ENCODE measurements around the gene PCDHGA7.
"Not testable (repeated sequence)": the region's sequence is repeated elsewhere in the genome, so short reads cannot be mapped to it uniquely, and the experiment has no call there.

The PCDHGA7 gene

GRCh38 chr5:141373673-141374317 is 8.7 kb upstream of the PCDHGA7 start, which contains the start of gene PCDHGA6:
Gene PCDHGA6, plus strand, starts transcription at chr5:141373891. Its CDS starts 193 bp downstream, at chr5:141374084.
- H3K9me3 Mint-ChIP-seq: peaks cover 63% of the 10 kb centered on the region
- peaks cover 38% of the 10 kb centered on the region for H3K36me3 Mint-ChIP-seq (ENCODE audit: low read depth)
- no peaks in the 10 kb centered on the region for H3K27me3 Mint-ChIP-seq (ENCODE audit: low read depth)
- H3K4me1 Mint-ChIP-seq: no peaks in the 10 kb centered on the region
- no peak within 1 kb of the TSS for H3K27ac Mint-ChIP-seq
- no peak for TF ChIP-seq CTCF (IDR thresholded peaks at IDR 0.05; ENCODE audit: unreplicated experiment in 3 of 3)
- no peak within 1 kb of the TSS for H3K4me3 Mint-ChIP-seq

GRCh38 chr5:141374627-141375026 is 7.9 kb upstream of the PCDHGA7 start:
- Mint-ChIP-seq H3K4me3 (no peak overlapping the region), H3K36me3 (ENCODE audit: low read depth) (peaks cover 36% of the 10 kb centered on the region), H3K27me3 (ENCODE audit: low read depth) (no peaks in the 10 kb centered on the region), H3K27ac (no peak overlapping the region), H3K9me3 (peaks cover 63% of the 10 kb centered on the region), H3K4me1 (no peaks in the 10 kb centered on the region)
- TF ChIP-seq CTCF (IDR thresholded peaks at IDR 0.05; ENCODE audit: unreplicated experiment in 3 of 3): no peak

- H3K36me3 Mint-ChIP-seq (ENCODE audit: low read depth): peaks cover 30% of the 10 kb centered on the region
- H3K27ac Mint-ChIP-seq; H3K27me3 Mint-ChIP-seq (ENCODE audit: low read depth); H3K4me1 Mint-ChIP-seq; H3K4me3 Mint-ChIP-seq: not testable (repeated sequence)
- H3K9me3 Mint-ChIP-seq: peaks cover 62% of the 10 kb centered on the region
Measured at GRCh38 chr5:141375444-141376155, 6.9 kb upstream of the PCDHGA7 start.

GRCh38 chr5:141383345-141383744 is 803 bp downstream of the PCDHGA7 start:
- Mint-ChIP-seq H3K4me3 (no peak overlapping the region), H3K27me3 (ENCODE audit: low read depth) (no peaks in the 10 kb centered on the region), H3K4me1 (no peaks in the 10 kb centered on the region), H3K27ac (no peak overlapping the region), H3K36me3 (ENCODE audit: low read depth) (peaks cover 9% of the 10 kb centered on the region), H3K9me3 (peaks cover 73% of the 10 kb centered on the region)
- no peak for TF ChIP-seq CTCF (IDR thresholded peaks at IDR 0.05; ENCODE audit: unreplicated experiment in 3 of 3)

GRCh38 chr5:141384471-141385267 is 2.1 kb downstream of the PCDHGA7 start:
- no peak overlapping the region for H3K4me3 Mint-ChIP-seq

More at GRCh38 chr5:141384471-141385267, 2.1 kb downstream of the PCDHGA7 start:
- Mint-ChIP-seq H3K9me3 (peaks cover 74% of the 10 kb centered on the region), H3K27me3 (ENCODE audit: low read depth) (no peaks in the 10 kb centered on the region), H3K27ac (no peak overlapping the region), H3K4me1 (no peaks in the 10 kb centered on the region), H3K36me3 (ENCODE audit: low read depth) (peaks cover 18% of the 10 kb centered on the region)
- no peak for TF ChIP-seq CTCF (IDR thresholded peaks at IDR 0.05; ENCODE audit: unreplicated experiment in 3 of 3)
